K562 (cell line): Measurements from ENCODE around the gene CAPZA1. TPM values are rescaled to one million over a fixed set of nuclear protein-coding genes. Genes with fewer than 3 reads are reported as not detected.

Experiments used
- ATAC-seq: fragments of 200-7000 bp; cut with Tn5 transposase; 3 replicates; pipeline ENCODE4 v1.9.1; 2020; ENCODE audit warnings: moderate library complexity
- BruUV-seq: library from RNA; stranded (reverse); fragments of 400-500 nt; replicated peaks from 2 replicates; lab custom pipeline; 2021; lab: Mats Ljungman, UMichigan
- CTCF ChIA-PET: fragments of 300-600 bp; formaldehyde crosslinking; extraction: SDS; loops from one replicate; lab custom pipeline; 2021; ENCODE audit warnings: low intra/inter-chr PET ratio; lab: Yijun Ruan, JAX
- POLR2A ChIA-PET: fragments of 300-600, 350-650 bp; sonication (Branson Sonifier 250); formaldehyde crosslinking; extraction: SDS; loops from one replicate; lab custom pipeline; 2021; ENCODE audit warnings: antibody characterized with exemption, inconsistent platforms; lab: Yijun Ruan, JAX
- DNase-seq, 4 experiments: peaks; one replicate each; pipeline versions ENCODE4 v3.0.0 to v3.0.0-alpha.2; 2011 to 2018; ENCODE audit warnings: low spot score in 3 of 4, mixed read lengths in 3 of 4; ENCODE audit errors: extremely low read depth in 1 of 4
- FAIRE-seq: peaks from 2 replicates; lab custom pipeline; 2011; peaks lifted over from hg19 to GRCh38; lab: Jason Lieb, UNC
- H2AFZ ChIP-seq: 2 replicates; pipeline ENCODE4 v1.6.0; 2011; ENCODE audit warnings: low read depth, low read length, control low read depth, inconsistent platforms
- H3K27ac ChIP-seq: fragments of 200-600 bp; 3 replicates; pipeline ENCODE4 v1.8.0; 2011; ENCODE audit warnings: low read depth, mild to moderate bottlenecking, control low read depth, inconsistent platforms, low read length, moderate library complexity, mixed read lengths; ENCODE audit errors: extremely low read depth
- H3K27me3 ChIP-seq, 2 experiments: fragments of 300-600 bp in 1 of 2; 2 replicates in 1 of 2; 3 replicates in 1 of 2; pipeline versions ENCODE4 v1.6.0 to v1.8.0; 2011; ENCODE audit warnings: inconsistent platforms in 2 of 2, low read length in 2 of 2, mild to moderate bottlenecking in 1 of 2, mixed read lengths in 1 of 2, moderate library complexity in 1 of 2; ENCODE audit not compliant: control insufficient read depth in 2 of 2, insufficient read depth in 2 of 2
- H3K36me3 ChIP-seq: fragments of 300-600 bp; 3 replicates; pipeline ENCODE4 v1.8.0; 2011; ENCODE audit warnings: mild to moderate bottlenecking, low read length, inconsistent platforms; ENCODE audit not compliant: control insufficient read depth, insufficient read depth
- H3K4me1 ChIP-seq, 2 experiments: fragments of 200-600 bp in 1 of 2; replicated peaks in 1 of 2; 2 replicates in 1 of 2; 3 replicates in 1 of 2; pipeline versions ENCODE4 v1.5.1 to v1.8.0; 2011; ENCODE audit warnings: inconsistent platforms in 2 of 2, low read length in 2 of 2, mild to moderate bottlenecking in 1 of 2, mixed read lengths in 1 of 2, moderate library complexity in 1 of 2; ENCODE audit not compliant: control insufficient read depth in 2 of 2, insufficient read depth in 2 of 2
- H3K4me2 ChIP-seq: 2 replicates; pipeline ENCODE4 v1.6.1; 2011; ENCODE audit warnings: low read length, control low read depth, inconsistent platforms, mixed read lengths; ENCODE audit not compliant: insufficient read depth
- H3K4me3 ChIP-seq: fragments of 200-600 bp; sonication (generic), shearing (Covaris generic); 2 replicates; pipeline ENCODE4 v1.5.1; 2016; ENCODE audit warnings: control low read depth, inconsistent platforms
- H3K79me2 ChIP-seq: fragments of 200-600 bp; 3 replicates; pipeline ENCODE4 v1.8.0; 2011; ENCODE audit warnings: low read length, inconsistent platforms; ENCODE audit not compliant: control insufficient read depth, insufficient read depth
- H3K9ac ChIP-seq, 2 experiments: 2 replicates each; pipeline versions ENCODE4 v1.6.0 to v1.6.1; 2011; ENCODE audit warnings: low read depth in 2 of 2, low read length in 2 of 2, control low read depth in 1 of 2, inconsistent platforms in 1 of 2, mild to moderate bottlenecking in 1 of 2, mixed read lengths in 1 of 2; ENCODE audit not compliant: insufficient read depth in 1 of 2
- H3K9me1 ChIP-seq: one replicate; pipeline ENCODE4 v1.6.0; 2011; ENCODE audit warnings: inconsistent platforms, mild to moderate bottlenecking, low read length, moderate library complexity; ENCODE audit not compliant: control insufficient read depth, insufficient read depth
- H3K9me3 ChIP-seq: replicated peaks from 2 replicates; pipeline ENCODE4 v1.5.1; 2011; ENCODE audit warnings: low read depth, low read length, inconsistent platforms; ENCODE audit not compliant: control insufficient read depth, insufficient read depth
- H4K20me1 ChIP-seq: replicated peaks from 2 replicates; pipeline ENCODE4 v1.6.1; 2011; ENCODE audit warnings: low read length, inconsistent platforms, mixed read lengths; ENCODE audit not compliant: control insufficient read depth, insufficient read depth
- MYNN ChIP-seq, 2 experiments: sonication (generic); formaldehyde crosslinking in 1 of 2; IDR thresholded peaks; 2 replicates each; pipeline versions ENCODE4 v1.5.0 to v1.6.1; 2016 to 2020; ENCODE audit warnings: antibody characterized with exemption in 1 of 2, missing genetic modification reagents in 1 of 2
- NFRKB ChIP-seq: fragments of 450-650 bp; IDR thresholded peaks from 2 replicates; pipeline ENCODE4 v1.6.1; 2016; ENCODE audit warnings: low read depth
- SOX6 ChIP-seq: fragments of 450-650 bp; IDR thresholded peaks from 2 replicates; pipeline ENCODE4 v1.6.1; 2014; ENCODE audit warnings: mild to moderate bottlenecking
- TEAD1 ChIP-seq, 2 experiments: fragments of 450-650 bp in 1 of 2; sonication (generic) in 1 of 2; formaldehyde crosslinking; IDR thresholded peaks; 2 replicates each; pipeline versions ENCODE4 v1.4.0 to v1.8.0; 2020 to 2022; ENCODE audit warnings: mild to moderate bottlenecking in 2 of 2, missing genetic modification reagents in 1 of 2
- ZNF232 ChIP-seq: sonication (generic); formaldehyde crosslinking; IDR thresholded peaks from 2 replicates; pipeline ENCODE4 v1.8.0; 2022; ENCODE audit warnings: mild to moderate bottlenecking, missing genetic modification reagents
- WGBS: fragments of 100-300 bp; shearing (Covaris generic); methylation state at CpG from one replicate; pipeline ENCODE4 v1.1.6; 2016; ENCODE audit warnings: low coverage, mixed read lengths; ENCODE audit not compliant: insufficient coverage; ENCODE audit errors: missing lambda C conversion rate; 5-methylcytosine and 5-hydroxymethylcytosine counted together
- in situ Hi-C: fragments of 300-500 bp; cut with MboI; formaldehyde crosslinking; loops from 4 replicates; pipeline ENCODE4 v1.15.0; 2018; ENCODE audit warnings: inconsistent platforms, mixed read lengths
- intact Hi-C: fragments of 100-400 bp; cut with micrococcal nuclease; formaldehyde crosslinking; loops from 2 replicates; pipeline ENCODE4 v1.14.2; 2022
- polyA plus RNA-seq, 8 experiments: library from polyadenylated mRNA; depleted of rRNA in 4 of 8; stranded (reverse) in 5 of 8; unstranded in 3 of 8; fragments of >200 nt; fragmentation: Nextera tagmentation in 2 of 8; fragmentation: Illumina TruSeq in 1 of 8; extraction: Ambion mirVana in 2 of 8; extraction: Trizol in 1 of 8; gene quantifications; 2 replicates each; pipeline versions ENCODE4 v1.2.1 to v1.2.3, GENCODE V29; 2011 to 2014; ENCODE audit warnings: inconsistent platforms in 1 of 8, missing spikeins in 1 of 8
- total RNA-seq, 7 experiments: library from RNA; depleted of rRNA in 6 of 7; stranded (reverse); fragments of >200 nt in 6 of 7; fragmentation: Illumina TruSeq in 2 of 7; extraction: Trizol in 2 of 7; gene quantifications; 2 replicates each; pipeline versions ENCODE4 v1.2.1 to v1.2.3, GENCODE V29; 2011 to 2021; ENCODE audit warnings: low replicate concordance in 1 of 7
- TF ChIP-seq, protein P1 (sequence below): fragments of 150-350 bp; IDR thresholded peaks from 2 replicates; pipeline ENCODE4 v1.6.1; 2014; ENCODE audit warnings: low read depth, mild to moderate bottlenecking, low read length, borderline replicate concordance
- TF ChIP-seq, protein P2 (sequence below), 3 experiments: fragments of 200-800 bp in 1 of 3; sonication (Bioruptor generic) in 1 of 3; sonication (generic) in 1 of 3; formaldehyde crosslinking in 1 of 3; IDR thresholded peaks; 2 replicates each; pipeline versions ENCODE4 v1.6.1 to v1.8.0; 2016 to 2022; ENCODE audit warnings: mild to moderate bottlenecking in 2 of 3, missing compliant biosample characterization in 2 of 3, missing genetic modification characterization in 2 of 3, missing genetic modification reagents in 1 of 3
- TF ChIP-seq, protein P3 (sequence below): sonication (generic); formaldehyde crosslinking; IDR thresholded peaks from 2 replicates; pipeline ENCODE4 v1.8.1; 2023; ENCODE audit warnings: mild to moderate bottlenecking, missing genetic modification reagents

The CAPZA1 gene
- total and polyA plus RNA-seq, 9 of the 15 experiments (the other 6 are each of a cell fraction or from before 2014, with no cell fraction given), result 237 to 1,020 (median 306) TPM

DNA sequence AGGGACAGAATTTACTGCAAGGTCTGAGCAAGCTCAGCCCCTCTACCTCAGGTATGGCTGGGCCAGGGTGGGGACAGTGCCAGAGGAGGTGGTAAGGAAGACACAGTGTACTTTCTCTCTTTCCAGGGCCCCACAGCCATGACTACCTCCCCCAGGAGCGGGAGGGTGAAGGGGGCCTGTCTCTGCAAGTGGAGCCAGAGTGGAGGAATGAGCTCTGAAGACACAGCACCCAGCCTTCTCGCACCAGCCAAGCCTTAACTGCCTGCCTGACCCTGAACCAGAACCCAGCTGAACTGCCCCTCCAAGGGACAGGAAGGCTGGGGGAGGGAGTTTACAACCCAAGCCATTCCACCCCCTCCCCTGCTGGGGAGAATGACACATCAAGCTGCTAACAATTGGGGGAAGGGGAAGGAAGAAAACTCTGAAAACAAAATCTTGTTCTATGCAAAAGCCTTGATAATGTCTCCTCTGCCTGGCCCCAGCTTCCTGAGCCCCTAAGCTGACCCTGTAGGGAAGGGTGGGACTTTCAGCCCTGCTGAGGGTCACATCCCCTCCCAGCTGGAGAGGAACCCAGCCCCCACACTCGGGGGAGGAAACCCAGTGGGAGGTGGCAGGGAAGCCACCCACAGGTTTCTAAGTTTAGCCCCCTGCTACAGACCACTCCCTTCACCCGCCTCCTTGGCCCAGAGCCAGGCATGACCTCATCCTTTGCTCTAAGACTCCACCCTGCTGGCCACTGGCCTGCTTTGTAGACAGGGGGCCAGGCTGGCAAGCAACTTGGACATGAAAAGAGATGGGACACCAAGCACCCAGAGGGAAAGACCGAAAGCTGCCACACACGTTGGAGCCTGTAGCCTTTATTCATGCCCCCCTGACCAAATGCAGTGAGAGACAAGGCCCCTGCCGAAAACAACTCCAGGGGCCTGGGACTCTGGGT is 80.9 kb downstream of the CAPZA1 start (continued):
- TF ChIP-seq, protein P1, sequence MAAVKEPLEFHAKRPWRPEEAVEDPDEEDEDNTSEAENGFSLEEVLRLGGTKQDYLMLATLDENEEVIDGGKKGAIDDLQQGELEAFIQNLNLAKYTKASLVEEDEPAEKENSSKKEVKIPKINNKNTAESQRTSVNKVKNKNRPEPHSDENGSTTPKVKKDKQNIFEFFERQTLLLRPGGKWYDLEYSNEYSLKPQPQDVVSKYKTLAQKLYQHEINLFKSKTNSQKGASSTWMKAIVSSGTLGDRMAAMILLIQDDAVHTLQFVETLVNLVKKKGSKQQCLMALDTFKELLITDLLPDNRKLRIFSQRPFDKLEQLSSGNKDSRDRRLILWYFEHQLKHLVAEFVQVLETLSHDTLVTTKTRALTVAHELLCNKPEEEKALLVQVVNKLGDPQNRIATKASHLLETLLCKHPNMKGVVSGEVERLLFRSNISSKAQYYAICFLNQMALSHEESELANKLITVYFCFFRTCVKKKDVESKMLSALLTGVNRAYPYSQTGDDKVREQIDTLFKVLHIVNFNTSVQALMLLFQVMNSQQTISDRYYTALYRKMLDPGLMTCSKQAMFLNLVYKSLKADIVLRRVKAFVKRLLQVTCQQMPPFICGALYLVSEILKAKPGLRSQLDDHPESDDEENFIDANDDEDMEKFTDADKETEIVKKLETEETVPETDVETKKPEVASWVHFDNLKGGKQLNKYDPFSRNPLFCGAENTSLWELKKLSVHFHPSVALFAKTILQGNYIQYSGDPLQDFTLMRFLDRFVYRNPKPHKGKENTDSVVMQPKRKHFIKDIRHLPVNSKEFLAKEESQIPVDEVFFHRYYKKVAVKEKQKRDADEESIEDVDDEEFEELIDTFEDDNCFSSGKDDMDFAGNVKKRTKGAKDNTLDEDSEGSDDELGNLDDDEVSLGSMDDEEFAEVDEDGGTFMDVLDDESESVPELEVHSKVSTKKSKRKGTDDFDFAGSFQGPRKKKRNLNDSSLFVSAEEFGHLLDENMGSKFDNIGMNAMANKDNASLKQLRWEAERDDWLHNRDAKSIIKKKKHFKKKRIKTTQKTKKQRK, result no peak; the same call in 1 of the 2 replicates
- no peak for TF ChIP-seq ZNF232 (CRISPR knock-in tag)

DNA sequence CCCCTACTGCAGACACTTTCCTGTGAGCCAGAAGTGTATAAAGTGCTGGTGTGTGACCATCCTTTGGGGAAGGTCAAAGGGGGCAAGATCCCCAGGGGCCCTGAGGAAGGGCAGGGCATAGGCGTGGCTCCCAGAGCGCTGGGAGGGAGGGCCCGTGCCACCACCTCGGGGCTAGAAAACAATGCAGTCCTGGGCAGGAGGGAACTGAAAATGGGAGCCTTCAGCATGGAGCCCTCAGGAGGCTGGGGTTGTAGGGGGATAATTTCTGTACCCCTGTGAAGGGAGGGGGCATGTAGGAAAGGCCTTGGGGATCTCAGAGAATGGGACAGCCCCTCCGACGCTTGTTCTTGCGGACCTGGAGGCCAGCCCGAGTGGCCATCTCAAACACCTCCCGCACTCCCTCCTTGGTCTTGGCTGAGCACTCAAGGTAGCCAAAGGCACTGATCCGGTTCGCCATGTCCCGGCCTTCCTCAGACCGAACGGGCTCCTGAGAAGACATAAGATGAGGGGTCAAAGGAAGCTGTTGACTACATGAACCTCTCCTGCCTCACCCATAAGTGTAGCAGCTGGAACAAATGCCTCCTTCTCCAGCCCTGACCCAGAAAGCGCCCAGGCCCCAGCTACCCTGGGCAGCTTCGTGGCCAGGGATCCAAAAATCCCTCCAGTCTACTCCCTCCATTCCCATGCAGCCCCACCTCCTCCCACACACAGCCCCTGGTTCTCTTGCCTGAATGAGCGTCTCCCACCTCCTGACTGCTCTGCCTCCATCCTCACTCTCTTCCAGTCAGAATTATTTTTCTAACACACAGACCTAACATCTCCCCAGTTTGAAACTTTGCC is 81.8 kb downstream of the CAPZA1 start:
- no peaks in the 10 kb centered on the region for H4K20me1 ChIP-seq
- BruUV-seq, result no TSS peak
- H3K4me1 ChIP-seq, result peaks cover 85 to 90% of the 10 kb centered on the region in 2 experiments
- H3K9ac ChIP-seq, result peak overlapping the region; percentile 82 to 87
- intact Hi-C loops (loop anchor here (10.0 kb wide), 1 partner anchor 237 kb away; no protein-coding TSS in a partner anchor), in situ Hi-C loops (no loop called here)
- H2AFZ ChIP-seq, result no peak overlapping the region
- FAIRE-seq (no peak), ATAC-seq (no peak), DNase-seq (peak in 1 of 4 experiments; percentile 19)
- H3K9me3 ChIP-seq, result no peaks in the 10 kb centered on the region
- peak overlapping the region; percentile 97 for H3K27ac ChIP-seq
- peaks cover 73% of the 10 kb centered on the region for H3K36me3 ChIP-seq
- no peak overlapping the region for H3K4me3 ChIP-seq
- peaks cover 67% of the 10 kb centered on the region for H3K79me2 ChIP-seq
- H3K9me1 ChIP-seq, result no peaks in the 10 kb centered on the region
- CTCF ChIA-PET, result no interaction called here
- H3K4me2 ChIP-seq, result peak overlapping the region; percentile 73
- POLR2A ChIA-PET, result interaction anchor here (0.8 to 5.4 kb wide), 9 partner anchors 9 to 66 kb away, joined by 3 to 42 read pairs (median 4); partner anchors contain the start of genes MOV10 and PPM1J
- no peaks in the 10 kb centered on the region for H3K27me3 ChIP-seq
- WGBS, result 71% methylated on average over 17 of the region's 17 CpGs
- TF ChIP-seq NFRKB (0 out of 2 replicates have a peak, but pooled peaks have one; percentile 14), SOX6 (no peak), MYNN (IDR thresholded peaks at IDR 0.05) (no peak), MYNN (CRISPR knock-in tag; IDR thresholded peaks at IDR 0.05) (no peak), TEAD1 (CRISPR knock-in tag; IDR thresholded peaks at IDR 0.05) (no peak)
- TF ChIP-seq, protein P2, sequence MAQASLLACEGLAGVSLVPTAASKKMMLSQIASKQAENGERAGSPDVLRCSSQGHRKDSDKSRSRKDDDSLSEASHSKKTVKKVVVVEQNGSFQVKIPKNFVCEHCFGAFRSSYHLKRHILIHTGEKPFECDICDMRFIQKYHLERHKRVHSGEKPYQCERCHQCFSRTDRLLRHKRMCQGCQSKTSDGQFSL (CRISPR knock-in tag; IDR thresholded peaks at IDR 0.05), result no peak
- TF ChIP-seq, protein P2 (tag; IDR thresholded peaks at IDR 0.05), result peak in 1 of 2 experiments; percentile 32; a peak in 1 of 4 replicates
- TF ChIP-seq, protein P3, sequence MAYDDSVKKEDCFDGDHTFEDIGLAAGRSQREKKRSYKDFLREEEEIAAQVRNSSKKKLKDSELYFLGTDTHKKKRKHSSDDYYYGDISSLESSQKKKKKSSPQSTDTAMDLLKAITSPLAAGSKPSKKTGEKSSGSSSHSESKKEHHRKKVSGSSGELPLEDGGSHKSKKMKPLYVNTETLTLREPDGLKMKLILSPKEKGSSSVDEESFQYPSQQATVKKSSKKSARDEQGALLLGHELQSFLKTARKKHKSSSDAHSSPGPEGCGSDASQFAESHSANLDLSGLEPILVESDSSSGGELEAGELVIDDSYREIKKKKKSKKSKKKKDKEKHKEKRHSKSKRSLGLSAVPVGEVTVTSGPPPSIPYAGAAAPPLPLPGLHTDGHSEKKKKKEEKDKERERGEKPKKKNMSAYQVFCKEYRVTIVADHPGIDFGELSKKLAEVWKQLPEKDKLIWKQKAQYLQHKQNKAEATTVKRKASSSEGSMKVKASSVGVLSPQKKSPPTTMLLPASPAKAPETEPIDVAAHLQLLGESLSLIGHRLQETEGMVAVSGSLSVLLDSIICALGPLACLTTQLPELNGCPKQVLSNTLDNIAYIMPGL (CRISPR knock-in tag), result no peak
